ENCODE results near the gene GTF3C4. TPM values are rescaled to one million over a fixed set of nuclear protein-coding genes. Genes with fewer than 3 reads are reported as not detected.

GTF3C4 gene
- total and polyA plus RNA-seq, 2 of the 13 experiments (the other 11 are each of a cell fraction or from before 2014, with no cell fraction given) = 2.6 to 12.9 TPM

GRCh38 chr9:132740526-132741309 is 70.5 kb downstream of the GTF3C4 start:
- intact Hi-C loops (cut with micrococcal nuclease; ENCODE audit: unreplicated experiment) = no loop called here
- Histone ChIP-seq H4K20me1 (ENCODE audit: insufficient read depth, low read length) (no peaks in the 10 kb centered on the region), H3K36me3 (replicated peaks in 1 of 2; ENCODE audit: control insufficient read depth in 1 of 2, insufficient read depth in 2 of 2, low read length in 2 of 2) (no peaks in the 10 kb centered on the region), H3K4me1 (ENCODE audit: insufficient read depth, low read length) (no peaks in the 10 kb centered on the region), H3K27me3 (ENCODE audit: control insufficient read depth in 1 of 2, insufficient read depth in 2 of 2, low read length in 2 of 2) (peaks cover 7 to 34% of the 10 kb centered on the region in 2 experiments; a peak in 3 of 5 replicates), H2AFZ (ENCODE audit: low read length) (no peak overlapping the region), H3K4me3 (replicated peaks in 1 of 3; ENCODE audit: insufficient read depth in 1 of 3, low read depth in 2 of 3, low read length in 3 of 3) (no peak overlapping the region), H3K27ac (ENCODE audit: extremely low read length, insufficient read depth, low read length) (no peak overlapping the region), H3K4me2 (ENCODE audit: low read depth, low read length) (no peak overlapping the region), H3K79me2 (ENCODE audit: insufficient read depth, low read length) (no peaks in the 10 kb centered on the region), H3K9me3 (ENCODE audit: low read length) (no peaks in the 10 kb centered on the region), H3K9ac (ENCODE audit: insufficient read depth, low read depth, low read length) (no peak overlapping the region)
- ATAC-seq (no peak), DNase-seq (ENCODE audit: low spot score) (no peak), FAIRE-seq (no peak)
- no TSS peak for BruUV-seq (replicated peaks)
- ChIA-PET POLR2A (no interaction called here), CTCF (ENCODE audit: low intra/inter-chr PET ratio, low total read pairs) (no interaction called here)
- in situ Hi-C loops (cut with HindIII; ENCODE audit: extremely low pct_ligation_motif_present, low pct_unique_long_range_greater_than_20kb) = no loop called here
- no peak for TF ChIP-seq POLR2AphosphoS5 (IDR thresholded peaks at IDR 0.05; ENCODE audit: low read depth, low read length)
- no peak for TF ChIP-seq ZNF709 (CRISPR knock-in tag; IDR thresholded peaks at IDR 0.05)
- no peak for TF ChIP-seq TBX2 (CRISPR knock-in tag; IDR thresholded peaks at IDR 0.05; ENCODE audit: borderline replicate concordance)
- TF ChIP-seq EHMT2 (IDR thresholded peaks at IDR 0.05; ENCODE audit: borderline replicate concordance, low read depth, low read length) = no peak
- TF ChIP-seq MXD4 (CRISPR knock-in tag; IDR thresholded peaks at IDR 0.05) = no peak
- WGBS (ENCODE audit: low lambda C conversion rate) = 55% methylated on average over 6 of the region's 15 CpGs

- no peaks in the 10 kb centered on the region for H3K9me3 ChIP-seq (ENCODE audit: low read length)
- BruUV-seq (replicated peaks) = no TSS peak
- CTCF ChIA-PET (ENCODE audit: low intra/inter-chr PET ratio, low total read pairs) = no interaction called here
- DNase-seq (ENCODE audit: low spot score) = no peak
- no peak overlapping the region for H2AFZ ChIP-seq (ENCODE audit: low read length)
- intact Hi-C loops (cut with micrococcal nuclease; ENCODE audit: unreplicated experiment) = no loop called here
- ATAC-seq = no peak
- H3K27ac ChIP-seq (ENCODE audit: extremely low read length, insufficient read depth, low read length) = no peak overlapping the region
- FAIRE-seq = no peak
- no peaks in the 10 kb centered on the region for H3K4me1 ChIP-seq (ENCODE audit: insufficient read depth, low read length)
- peaks cover 7 to 42% of the 10 kb centered on the region in 2 experiments; a peak in 3 of 5 replicates for H3K27me3 ChIP-seq (ENCODE audit: control insufficient read depth in 1 of 2, insufficient read depth in 2 of 2, low read length in 2 of 2)
- H3K4me2 ChIP-seq (ENCODE audit: low read depth, low read length) = no peak overlapping the region
- WGBS (ENCODE audit: low lambda C conversion rate) = 51% methylated on average over 7 of the region's 17 CpGs
- no peak overlapping the region for H3K9ac ChIP-seq (ENCODE audit: insufficient read depth, low read depth, low read length)
- H4K20me1 ChIP-seq (ENCODE audit: insufficient read depth, low read length) = no peaks in the 10 kb centered on the region
- no peaks in the 10 kb centered on the region for H3K79me2 ChIP-seq (ENCODE audit: insufficient read depth, low read length)
- POLR2A ChIA-PET = no interaction called here
- no peaks in the 10 kb centered on the region for H3K36me3 ChIP-seq (replicated peaks in 1 of 2; ENCODE audit: control insufficient read depth in 1 of 2, insufficient read depth in 2 of 2, low read length in 2 of 2)
- H3K4me3 ChIP-seq (replicated peaks in 1 of 3; ENCODE audit: insufficient read depth in 1 of 3, low read depth in 2 of 3, low read length in 3 of 3) = no peak overlapping the region
- in situ Hi-C loops (cut with HindIII; ENCODE audit: extremely low pct_ligation_motif_present, low pct_unique_long_range_greater_than_20kb) = no loop called here
- TF ChIP-seq CHD2 (IDR thresholded peaks at IDR 0.05; ENCODE audit: low read depth, low read length) (no peak), ZBTB46 (CRISPR knock-in tag; IDR thresholded peaks at IDR 0.05; ENCODE audit: borderline replicate concordance) (no peak), PBX2 (CRISPR knock-in tag; IDR thresholded peaks at IDR 0.05) (no peak), PAXIP1 (CRISPR knock-in tag; conservative IDR thresholded peaks at IDR 0.05) (no peak), ZNF777 (CRISPR knock-in tag; IDR thresholded peaks at IDR 0.05) (no peak)
Observed at GRCh38 chr9:132742821-132743311, 72.6 kb downstream of the GTF3C4 start.
